OCI-LY7 (cell line): ENCODE results near the gene MAMLD1. TPM values are rescaled to one million over a fixed set of nuclear protein-coding genes. Genes with fewer than 3 reads are reported as not detected.

Experiments used
- BruUV-seq: library from RNA; stranded (reverse); fragments of 400-500 nt; replicated peaks from 2 replicates; lab custom pipeline; 2021; lab: Mats Ljungman, UMichigan
- CTCF ChIA-PET: fragments of 300-600 bp; sonication (Branson Sonifier 250); formaldehyde crosslinking; loops from one replicate; lab custom pipeline; 2022; ENCODE audit warnings: antibody characterized with exemption; ENCODE audit not compliant: unreplicated experiment; lab: Charles Lee
- POLR2A ChIA-PET: fragments of 300-600 bp; sonication (Branson Sonifier 250); formaldehyde crosslinking; loops from one replicate; lab custom pipeline; 2022; ENCODE audit warnings: antibody characterized with exemption; lab: Charles Lee
- DNase-seq: peaks from one replicate; pipeline ENCODE4 v3.0.0-alpha.2; 2015; ENCODE audit warnings: low spot score
- H2AFZ ChIP-seq: fragments of 200-600 bp; sonication (generic), shearing (Covaris generic); 2 replicates; pipeline ENCODE4 v1.6.1; 2014; ENCODE audit warnings: mild to moderate bottlenecking, antibody characterized with exemption, low read length, moderate library complexity
- H3K27ac ChIP-seq: fragments of 200-600 bp; sonication (generic); 2 replicates; pipeline ENCODE4 v1.5.1; 2014; ENCODE audit warnings: mixed run types, low read depth, mild to moderate bottlenecking, moderate library complexity, low read length, inconsistent platforms; ENCODE audit not compliant: poor library complexity, severe bottlenecking
- H3K36me3 ChIP-seq: fragments of 200-600 bp; sonication (generic); 2 replicates; pipeline ENCODE4 v1.6.1; 2014; ENCODE audit warnings: mild to moderate bottlenecking, antibody characterized with exemption, low read length, moderate library complexity, mixed read lengths; ENCODE audit not compliant: insufficient read depth
- H3K4me1 ChIP-seq: fragments of 200-600 bp; sonication (generic); 2 replicates; pipeline ENCODE4 v1.5.1; 2014; ENCODE audit warnings: mild to moderate bottlenecking, low read length; ENCODE audit not compliant: insufficient read depth, poor library complexity, severe bottlenecking
- H3K4me2 ChIP-seq: fragments of 200-600 bp; sonication (generic); 2 replicates; pipeline ENCODE4 v1.6.1; 2014; ENCODE audit warnings: mild to moderate bottlenecking, low read length
- H3K4me3 ChIP-seq: fragments of 200-600 bp; sonication (generic); 2 replicates; pipeline ENCODE4 v1.5.1; 2014; ENCODE audit warnings: mild to moderate bottlenecking, low read depth, low read length; ENCODE audit not compliant: poor library complexity, severe bottlenecking
- H3K79me2 ChIP-seq: fragments of 200-600 bp; sonication (generic); 2 replicates; pipeline ENCODE4 v1.6.1; 2016; ENCODE audit warnings: low read depth, mild to moderate bottlenecking, low read length, moderate library complexity, mixed read lengths; ENCODE audit not compliant: insufficient read depth
- H3K9me2 ChIP-seq: fragments of 200-600 bp; sonication (generic); 2 replicates; pipeline ENCODE4 v1.6.1; 2016; ENCODE audit warnings: mild to moderate bottlenecking, low read length, mixed read lengths; ENCODE audit not compliant: insufficient read depth
- H3K9me3 ChIP-seq: fragments of 200-600 bp; sonication (generic); 2 replicates; pipeline ENCODE4 v1.6.1; 2014; ENCODE audit warnings: mild to moderate bottlenecking, mixed run types, low read length, mixed read lengths
- H4K20me1 ChIP-seq: fragments of 200-600 bp; sonication (generic); 2 replicates; pipeline ENCODE4 v1.6.1; 2014; ENCODE audit warnings: mild to moderate bottlenecking, antibody characterized with exemption, low read length, moderate library complexity, mixed read lengths; ENCODE audit not compliant: insufficient read depth
- EZH2phosphoT487 ChIP-seq: fragments of 200-600 bp; sonication (generic); IDR thresholded peaks from 2 replicates; pipeline ENCODE4 v1.6.1; 2018; ENCODE audit warnings: low read depth, borderline replicate concordance, mild to moderate bottlenecking, mixed run types, antibody characterized with exemption, low read length, moderate library complexity, mixed read lengths
- intact Hi-C: fragments of 100-400 bp; cut with micrococcal nuclease; formaldehyde crosslinking; loops from one replicate; pipeline ENCODE4 v1.10.0; 2022; ENCODE audit not compliant: unreplicated experiment
- total RNA-seq, 2 experiments: library from RNA; depleted of rRNA in 1 of 2; stranded (reverse); fragments of >200 nt in 1 of 2; shearing (Covaris generic) in 1 of 2; gene quantifications; 2 replicates each; pipeline ENCODE4 v1.2.3, GENCODE V29; 2014 to 2022
- TF ChIP-seq, protein P1 (sequence below): fragments of 200-600 bp; sonication (generic); conservative IDR thresholded peaks from 2 replicates; pipeline ENCODE4 v1.5.1; 2014; ENCODE audit warnings: mild to moderate bottlenecking, antibody characterized with exemption, low read length, moderate library complexity, mixed read lengths

Gene MAMLD1
- total RNA-seq, 2 experiments from 2014 or later: not detected

DNA sequence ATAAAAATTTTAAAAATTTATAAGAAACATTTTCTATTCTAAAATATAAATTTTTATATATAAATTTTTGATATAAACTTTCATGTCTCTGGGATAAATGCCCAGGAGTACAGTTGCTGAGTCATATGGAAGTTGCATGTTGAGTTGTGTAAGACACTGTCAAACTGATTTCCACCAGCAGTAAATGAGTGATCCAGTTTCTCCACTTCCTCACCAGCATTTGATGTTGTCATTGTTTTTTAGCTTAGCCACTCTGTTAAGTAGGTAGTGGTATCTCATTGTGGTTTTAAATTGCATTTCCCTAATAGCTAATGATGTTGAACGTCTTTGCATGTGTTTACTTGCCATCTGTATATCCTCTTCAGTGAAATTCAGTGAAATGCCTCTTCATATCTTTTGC, 66.5 kb downstream of the MAMLD1 start:
- intact Hi-C loops: no loop called here
- no peaks in the 10 kb centered on the region for H3K36me3 ChIP-seq
- ChIA-PET POLR2A (interaction anchor here (0.6 kb wide), 1 partner anchor 1965 kb away, joined by 4 read pairs; no protein-coding TSS in a partner anchor), CTCF (no interaction called here)
- DNase-seq: no peak
- H3K9me2 ChIP-seq: no peaks in the 10 kb centered on the region
- H4K20me1 ChIP-seq: no peaks in the 10 kb centered on the region
- H3K9me3 ChIP-seq: no peaks in the 10 kb centered on the region
- no peak overlapping the region for H3K27ac ChIP-seq
- H3K4me1 ChIP-seq: no peaks in the 10 kb centered on the region
- H3K4me2 ChIP-seq: no peak overlapping the region
- no peaks in the 10 kb centered on the region for H3K79me2 ChIP-seq
- TF ChIP-seq EZH2phosphoT487: no peak
- TF ChIP-seq, protein P1, sequence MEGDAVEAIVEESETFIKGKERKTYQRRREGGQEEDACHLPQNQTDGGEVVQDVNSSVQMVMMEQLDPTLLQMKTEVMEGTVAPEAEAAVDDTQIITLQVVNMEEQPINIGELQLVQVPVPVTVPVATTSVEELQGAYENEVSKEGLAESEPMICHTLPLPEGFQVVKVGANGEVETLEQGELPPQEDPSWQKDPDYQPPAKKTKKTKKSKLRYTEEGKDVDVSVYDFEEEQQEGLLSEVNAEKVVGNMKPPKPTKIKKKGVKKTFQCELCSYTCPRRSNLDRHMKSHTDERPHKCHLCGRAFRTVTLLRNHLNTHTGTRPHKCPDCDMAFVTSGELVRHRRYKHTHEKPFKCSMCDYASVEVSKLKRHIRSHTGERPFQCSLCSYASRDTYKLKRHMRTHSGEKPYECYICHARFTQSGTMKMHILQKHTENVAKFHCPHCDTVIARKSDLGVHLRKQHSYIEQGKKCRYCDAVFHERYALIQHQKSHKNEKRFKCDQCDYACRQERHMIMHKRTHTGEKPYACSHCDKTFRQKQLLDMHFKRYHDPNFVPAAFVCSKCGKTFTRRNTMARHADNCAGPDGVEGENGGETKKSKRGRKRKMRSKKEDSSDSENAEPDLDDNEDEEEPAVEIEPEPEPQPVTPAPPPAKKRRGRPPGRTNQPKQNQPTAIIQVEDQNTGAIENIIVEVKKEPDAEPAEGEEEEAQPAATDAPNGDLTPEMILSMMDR: no peak
- no TSS peak for BruUV-seq
- no peak overlapping the region for H2AFZ ChIP-seq
- no peak overlapping the region for H3K4me3 ChIP-seq

DNA sequence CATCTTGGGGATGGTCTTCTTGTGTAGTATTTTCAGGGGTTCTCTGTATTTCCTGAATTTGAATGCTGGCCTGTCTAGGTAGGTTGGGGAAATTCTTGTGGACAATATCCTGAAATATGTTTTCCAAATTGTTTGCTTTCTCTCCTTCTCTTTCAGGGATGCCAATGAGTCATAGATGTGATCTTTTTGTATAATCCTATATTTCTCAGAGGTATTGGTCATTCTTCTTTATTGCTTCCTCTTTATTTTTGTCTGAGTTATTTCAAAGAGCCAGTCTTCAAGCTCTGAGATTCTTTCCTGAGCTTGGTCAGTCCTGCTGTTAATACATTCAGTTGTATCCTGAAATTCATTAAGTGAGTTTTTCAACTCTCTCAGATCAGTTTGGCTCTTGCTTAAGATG, 73.1 kb downstream of the MAMLD1 start:
- Histone ChIP-seq H3K36me3 (no peaks in the 10 kb centered on the region), H3K4me3 (no peak overlapping the region), H3K4me2 (no peak overlapping the region), H3K27ac (no peak overlapping the region), H3K9me3 (no peaks in the 10 kb centered on the region), H4K20me1 (no peaks in the 10 kb centered on the region), H3K9me2 (no peaks in the 10 kb centered on the region), H2AFZ (no peak overlapping the region), H3K4me1 (no peaks in the 10 kb centered on the region), H3K79me2 (no peaks in the 10 kb centered on the region)
- POLR2A ChIA-PET: no interaction called here
- CTCF ChIA-PET: no interaction called here
- intact Hi-C loops: no loop called here
- BruUV-seq: no TSS peak
- no peak for DNase-seq
- TF ChIP-seq, protein P1: no peak
- TF ChIP-seq EZH2phosphoT487: no peak

DNA sequence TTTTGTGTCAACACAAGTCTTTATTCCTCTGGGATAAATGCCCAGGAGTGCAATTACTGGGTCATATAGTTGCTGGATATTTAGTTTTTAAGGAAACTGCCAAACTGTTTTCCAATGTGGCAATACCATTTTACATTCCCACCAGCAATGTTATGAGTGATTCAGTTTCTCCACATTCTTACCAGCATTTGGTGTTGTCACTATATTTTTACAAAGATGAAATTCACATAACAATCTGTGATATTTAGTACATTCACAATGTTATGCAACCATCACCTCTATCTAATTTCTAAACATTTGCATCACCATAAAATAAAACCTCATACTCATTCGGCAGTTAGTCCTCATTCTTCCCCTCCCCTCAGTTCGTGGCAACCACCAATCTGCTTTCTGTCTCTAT, 75.0 kb downstream of the MAMLD1 start:
- no peaks in the 10 kb centered on the region for H4K20me1 ChIP-seq
- BruUV-seq: no TSS peak
- no peak for DNase-seq
- H3K4me1 ChIP-seq: no peaks in the 10 kb centered on the region
- H3K9me2 ChIP-seq: no peaks in the 10 kb centered on the region
- no peak overlapping the region for H3K4me2 ChIP-seq
- ChIA-PET POLR2A (no interaction called here), CTCF (no interaction called here)
- H3K27ac ChIP-seq: no peak overlapping the region
- no peaks in the 10 kb centered on the region for H3K9me3 ChIP-seq
- TF ChIP-seq, protein P1: no peak
- TF ChIP-seq EZH2phosphoT487: no peak
- intact Hi-C loops: no loop called here
- no peak overlapping the region for H2AFZ ChIP-seq
- H3K36me3 ChIP-seq: no peaks in the 10 kb centered on the region
- no peak overlapping the region for H3K4me3 ChIP-seq
- H3K79me2 ChIP-seq: no peaks in the 10 kb centered on the region
